Thyroid gland (tissue), 4 donors: Measurements from ENCODE around the gene ABCC11. TPM values are rescaled to one million over a fixed set of nuclear protein-coding genes. Genes with fewer than 3 reads are reported as not detected.
A peak's percentile ranks its signal among the peaks of the same experiment; 100 is the strongest.
"Not testable (repeated sequence)": the region's sequence is repeated elsewhere in the genome, so short reads cannot be mapped to it uniquely, and the experiment has no call there.

Experiments
- DNase-seq, 2 donors: peaks; one replicate each; pipeline ENCODE4 v3.0.0-alpha.2; 2019
- H3K27ac ChIP-seq, 3 donors: fragments of 200-600 bp; sonication (generic); 1 replicate in 2 of 3; 2 replicates in 1 of 3; pipeline ENCODE4 v1.5.1; 2016 to 2019; ENCODE audit warnings: mild to moderate bottlenecking in 1 of 3, moderate library complexity in 1 of 3
- H3K27me3 ChIP-seq: fragments of 200-600 bp; sonication (generic); one replicate; pipeline ENCODE4 v1.5.1; 2019
- H3K36me3 ChIP-seq, 2 donors: fragments of 200-600 bp; sonication (generic); one replicate each; pipeline ENCODE4 v1.5.1; 2016 to 2019
- H3K4me1 ChIP-seq, 2 donors: fragments of 200-600 bp; sonication (generic); one replicate each; pipeline ENCODE4 v1.5.1; 2017 to 2019
- H3K4me3 ChIP-seq, 3 donors: fragments of 200-600 bp; sonication (generic); replicated peaks in 1 of 3; 1 replicate in 2 of 3; 2 replicates in 1 of 3; pipeline ENCODE4 v1.5.1; 2016; ENCODE audit warnings: mild to moderate bottlenecking in 1 of 3
- H3K9me3 ChIP-seq: fragments of 200-600 bp; sonication (generic); one replicate; pipeline ENCODE4 v1.5.1; 2017
- CTCF ChIP-seq, 6 experiments: fragments of 200-600 bp in 3 of 6; fragments of 450-650 bp in 3 of 6; sonication (generic) in 3 of 6; IDR thresholded peaks; one replicate each; pipeline ENCODE4 v1.5.1; 2016 to 2019; ENCODE audit warnings: antibody characterized with exemption in 6 of 6, mild to moderate bottlenecking in 2 of 6, inconsistent platforms in 1 of 6, moderate library complexity in 1 of 6
- POLR2A ChIP-seq, 2 donors: fragments of 450-650 bp; IDR thresholded peaks; one replicate each; pipeline ENCODE4 v1.6.1; 2017; ENCODE audit warnings: antibody characterized with exemption in 2 of 2, mild to moderate bottlenecking in 2 of 2, moderate library complexity in 1 of 2
- WGBS, 2 donors: methylation state at CpG; one replicate each; pipeline ENCODE4 v1.1.5; 2017; 5-methylcytosine and 5-hydroxymethylcytosine counted together
- intact Hi-C: fragments of 100-400 bp; cut with DNase I; formaldehyde crosslinking; loops from one replicate; pipeline ENCODE4 v1.15.1; 2023
- total RNA-seq, 4 donors: library from RNA; depleted of rRNA; stranded (reverse); fragments of >200 nt; gene quantifications; one replicate each; pipeline ENCODE4 v1.2.3, GENCODE V29; 2016

ABCC11 gene
- total RNA-seq, 4 donors from 2014 or later = 0.27 TPM; not detected in 3

DNA sequence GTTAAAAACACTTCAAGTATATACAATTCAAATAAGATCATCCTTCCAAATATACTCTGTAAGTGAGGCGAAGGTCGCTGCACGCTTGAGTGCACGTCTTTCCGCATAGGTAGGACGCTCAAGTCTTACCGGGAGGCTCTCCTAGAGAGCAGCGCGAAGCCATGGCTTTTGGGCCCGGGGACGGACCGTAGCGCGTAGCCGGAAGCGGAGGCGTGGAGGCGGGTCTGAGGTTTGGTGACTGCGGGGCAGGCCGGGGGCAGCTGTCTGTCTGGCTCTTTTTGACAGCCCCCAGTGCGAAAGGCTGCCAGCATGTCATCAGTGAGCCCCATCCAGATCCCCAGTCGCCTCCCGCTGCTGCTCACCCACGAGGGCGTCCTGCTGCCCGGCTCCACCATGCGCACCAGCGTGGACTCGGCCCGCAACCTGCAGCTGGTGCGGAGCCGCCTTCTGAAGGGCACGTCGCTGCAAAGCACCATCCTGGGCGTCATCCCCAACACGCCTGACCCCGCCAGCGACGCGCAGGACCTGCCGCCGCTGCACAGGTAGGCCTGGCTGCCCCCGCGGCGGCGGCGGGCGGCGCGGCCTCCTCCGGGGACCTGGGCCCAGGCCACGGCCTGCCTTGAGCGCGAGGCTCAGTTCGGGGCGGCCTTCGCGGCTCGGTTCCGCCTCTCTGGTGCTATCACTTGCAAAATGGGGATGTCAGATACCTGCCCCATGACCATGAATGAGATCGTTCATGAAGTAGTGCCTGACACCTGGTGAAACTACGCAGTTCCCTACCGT, 3.1 kb downstream of the ABCC11 start, which contains the start of gene LONP2:
Gene LONP2, plus strand, starts transcription at position 221 of the 783 bp plus-strand sequence. Its CDS starts 89 bp downstream, at position 310.
- Histone ChIP-seq H3K4me1 (peaks cover 32 to 40% of the 10 kb centered on the region in 2 donors), H3K27me3 (no peaks in the 10 kb centered on the region), H3K27ac (peak within 1 kb of the TSS; percentile 84 to 87 (median 87)), H3K36me3 (no peaks in the 10 kb centered on the region), H3K9me3 (no peaks in the 10 kb centered on the region), H3K4me3 (peak within 1 kb of the TSS; percentile 80 to 94 (median 81))
- intact Hi-C loops = no loop called here
- WGBS, 2 donors = 0 to 2% methylated on average over 25 to 34 of the region's 63 CpGs
- TF ChIP-seq CTCF (IDR thresholded peaks at IDR 0.05) (no peak), POLR2A (IDR thresholded peaks at IDR 0.05) (peak; percentile 57 to 82)
- peak; percentile 87 to 90 for DNase-seq

- H3K4me3 ChIP-seq, H3K27ac ChIP-seq, DNase-seq, H3K27me3 ChIP-seq, H3K36me3 ChIP-seq, H3K9me3 ChIP-seq, intact Hi-C loops, H3K4me1 ChIP-seq: not testable (repeated sequence)
- WGBS, 2 donors = 94 to 99% methylated on average over 3 of the region's 3 CpGs
Observed at GRCh38 chr16:48240147-48240546, 7.2 kb downstream of the ABCC11 start.

DNA sequence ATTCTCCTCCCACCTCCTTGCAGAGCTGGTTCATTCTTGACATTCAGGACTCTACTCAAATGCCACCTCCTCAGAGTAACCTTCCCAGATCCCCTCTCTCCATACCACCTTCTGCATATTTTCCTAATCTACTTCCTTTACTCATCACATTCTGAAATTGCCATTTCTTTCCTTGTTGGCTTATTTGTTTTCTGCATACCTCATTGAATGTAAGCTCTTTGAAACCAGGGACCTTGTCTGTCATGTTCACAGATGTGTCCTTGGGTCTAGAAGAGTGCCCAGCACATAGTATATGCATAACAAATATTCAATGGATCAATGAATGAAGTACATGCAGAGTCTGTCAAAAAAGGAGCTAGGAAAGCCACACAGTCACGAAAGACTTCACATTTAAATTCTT, 11.1 kb downstream of the ABCC11 start:
- Histone ChIP-seq H3K27ac (no peak overlapping the region), H3K4me3 (no peak overlapping the region), H3K27me3 (no peaks in the 10 kb centered on the region), H3K4me1 (no peaks in the 10 kb centered on the region), H3K36me3 (no peaks in the 10 kb centered on the region), H3K9me3 (no peaks in the 10 kb centered on the region)
- 89 to 90% methylated on average over 1 of the region's 1 CpG for WGBS, 2 donors
- intact Hi-C loops = loop anchor here (10.0 kb wide), 1 partner anchor 299 kb away; no protein-coding TSS in a partner anchor
- no peak for DNase-seq
- TF ChIP-seq POLR2A (IDR thresholded peaks at IDR 0.05) = no peak
- no peak for TF ChIP-seq CTCF (IDR thresholded peaks at IDR 0.05)

DNA sequence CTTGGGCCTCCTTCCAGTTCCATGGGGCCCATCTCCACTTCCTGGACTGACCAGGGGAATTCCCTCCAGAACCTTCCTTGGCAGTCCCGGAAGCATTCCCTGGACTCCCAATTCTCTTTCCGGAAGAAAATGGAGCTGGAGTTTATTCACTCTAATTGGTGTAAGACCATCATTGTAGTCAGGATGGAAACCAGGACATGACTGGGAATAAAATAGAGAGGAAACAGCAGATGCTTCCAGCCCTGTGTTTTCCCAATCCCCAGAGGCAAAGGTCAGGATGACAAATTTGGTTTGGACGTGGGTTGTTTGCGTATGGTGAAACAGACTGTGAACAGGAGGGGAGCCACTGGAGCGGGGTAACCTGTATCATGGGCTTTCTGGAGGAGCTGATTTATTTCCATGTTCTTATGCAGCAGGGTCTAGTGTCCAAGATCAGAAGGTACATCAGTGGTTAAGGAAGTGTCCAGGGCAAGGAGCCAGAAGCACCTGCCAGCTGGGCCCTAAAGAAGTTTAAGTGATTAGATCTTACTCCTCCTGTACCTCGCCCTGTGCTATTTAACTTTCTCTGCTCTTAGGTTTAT, 11.7 kb downstream of the ABCC11 start:
- 74 to 79% methylated on average over 6 of the region's 6 CpGs for WGBS, 2 donors

GRCh38 chr16:48235058-48235555, 12.2 kb downstream of the ABCC11 start:
- H3K36me3 ChIP-seq = no peaks in the 10 kb centered on the region
- no peaks in the 10 kb centered on the region for H3K27me3 ChIP-seq
- 71 to 79% methylated on average over 6 of the region's 6 CpGs for WGBS, 2 donors
- no peak for DNase-seq
- no peak overlapping the region for H3K4me3 ChIP-seq
- H3K4me1 ChIP-seq = no peaks in the 10 kb centered on the region
- no peak overlapping the region for H3K27ac ChIP-seq
- no peak for TF ChIP-seq POLR2A (IDR thresholded peaks at IDR 0.05)
- TF ChIP-seq CTCF (IDR thresholded peaks at IDR 0.05) = no peak
- intact Hi-C loops = loop anchor here (10.0 kb wide), 1 partner anchor 300 kb away; no protein-coding TSS in a partner anchor
- H3K9me3 ChIP-seq = no peaks in the 10 kb centered on the region

More for the DNA sequence above, 11.7 kb downstream of the ABCC11 start:
- intact Hi-C loops = loop anchor here (10.0 kb wide), 1 partner anchor 299 kb away; no protein-coding TSS in a partner anchor
- H3K9me3 ChIP-seq = no peaks in the 10 kb centered on the region
- no peaks in the 10 kb centered on the region for H3K36me3 ChIP-seq
- H3K27me3 ChIP-seq = no peaks in the 10 kb centered on the region
- H3K4me1 ChIP-seq = no peaks in the 10 kb centered on the region
- no peak for DNase-seq
- H3K27ac ChIP-seq = no peak overlapping the region
- no peak overlapping the region for H3K4me3 ChIP-seq
- TF ChIP-seq POLR2A (IDR thresholded peaks at IDR 0.05) (no peak), CTCF (IDR thresholded peaks at IDR 0.05) (no peak)
